ENCODE measurements around the gene LRP1B. TPM values are rescaled to one million over a fixed set of nuclear protein-coding genes. Genes with fewer than 3 reads are reported as not detected.
A peak's percentile ranks its signal among the peaks of the same experiment; 100 is the strongest.

Gene LRP1B
- total RNA-seq, 1 experiment from 2014 or later: 0.21 TPM

GRCh38 chr2:140472676-140473075 lies 1658.1 kb downstream of the LRP1B start:
- Mint-ChIP-seq H3K9me3 (ENCODE audit: low read depth, unreplicated experiment) (no peaks in the 10 kb centered on the region), H3K36me3 (ENCODE audit: insufficient read depth, unreplicated experiment) (no peaks in the 10 kb centered on the region), H3K27ac (ENCODE audit: unreplicated experiment) (peak overlapping the region; percentile 35), H3K4me1 (ENCODE audit: low read depth, unreplicated experiment) (peaks cover 9% of the 10 kb centered on the region), H3K4me3 (ENCODE audit: low read depth, unreplicated experiment) (no peak overlapping the region), H3K27me3 (ENCODE audit: unreplicated experiment) (no peaks in the 10 kb centered on the region)
- BruUV-seq (replicated peaks): no TSS peak
- intact Hi-C loops (cut with micrococcal nuclease; ENCODE audit: unreplicated experiment): no loop called here
- CTCF ChIA-PET: no interaction called here
- TF ChIP-seq, protein P1, sequence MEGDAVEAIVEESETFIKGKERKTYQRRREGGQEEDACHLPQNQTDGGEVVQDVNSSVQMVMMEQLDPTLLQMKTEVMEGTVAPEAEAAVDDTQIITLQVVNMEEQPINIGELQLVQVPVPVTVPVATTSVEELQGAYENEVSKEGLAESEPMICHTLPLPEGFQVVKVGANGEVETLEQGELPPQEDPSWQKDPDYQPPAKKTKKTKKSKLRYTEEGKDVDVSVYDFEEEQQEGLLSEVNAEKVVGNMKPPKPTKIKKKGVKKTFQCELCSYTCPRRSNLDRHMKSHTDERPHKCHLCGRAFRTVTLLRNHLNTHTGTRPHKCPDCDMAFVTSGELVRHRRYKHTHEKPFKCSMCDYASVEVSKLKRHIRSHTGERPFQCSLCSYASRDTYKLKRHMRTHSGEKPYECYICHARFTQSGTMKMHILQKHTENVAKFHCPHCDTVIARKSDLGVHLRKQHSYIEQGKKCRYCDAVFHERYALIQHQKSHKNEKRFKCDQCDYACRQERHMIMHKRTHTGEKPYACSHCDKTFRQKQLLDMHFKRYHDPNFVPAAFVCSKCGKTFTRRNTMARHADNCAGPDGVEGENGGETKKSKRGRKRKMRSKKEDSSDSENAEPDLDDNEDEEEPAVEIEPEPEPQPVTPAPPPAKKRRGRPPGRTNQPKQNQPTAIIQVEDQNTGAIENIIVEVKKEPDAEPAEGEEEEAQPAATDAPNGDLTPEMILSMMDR (IDR thresholded peaks at IDR 0.05; ENCODE audit: unreplicated experiment): no peak
- no peak for DNase-seq

DNA sequence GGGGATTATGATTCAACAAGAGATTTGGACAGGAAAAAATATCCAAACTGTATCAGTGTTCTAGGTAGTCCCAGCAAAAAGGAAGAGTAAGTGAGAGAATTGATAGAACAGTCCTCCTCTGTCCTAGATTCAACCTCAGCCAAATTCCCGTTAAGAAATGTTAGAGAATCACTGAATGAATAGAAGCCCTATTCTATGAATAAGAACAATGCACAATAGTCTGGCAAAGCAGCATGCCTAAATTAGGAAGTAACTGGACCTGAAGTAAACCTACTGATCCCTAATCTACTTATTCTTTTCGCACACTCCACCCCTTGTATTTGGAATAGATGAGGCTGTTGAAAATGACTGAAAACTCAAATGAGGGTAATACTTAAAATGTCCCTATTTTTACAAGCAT lies 1665.5 kb downstream of the LRP1B start:
- Mint-ChIP-seq H3K4me3 (ENCODE audit: low read depth, unreplicated experiment) (no peak overlapping the region), H3K27me3 (ENCODE audit: unreplicated experiment) (no peaks in the 10 kb centered on the region), H3K9me3 (ENCODE audit: low read depth, unreplicated experiment) (no peaks in the 10 kb centered on the region), H3K4me1 (ENCODE audit: low read depth, unreplicated experiment) (no peaks in the 10 kb centered on the region), H3K36me3 (ENCODE audit: insufficient read depth, unreplicated experiment) (no peaks in the 10 kb centered on the region), H3K27ac (ENCODE audit: unreplicated experiment) (no peak overlapping the region)
- CTCF ChIA-PET: no interaction called here
- TF ChIP-seq, protein P1 (IDR thresholded peaks at IDR 0.05; ENCODE audit: unreplicated experiment): no peak
- intact Hi-C loops (cut with micrococcal nuclease; ENCODE audit: unreplicated experiment): no loop called here
- no TSS peak for BruUV-seq (replicated peaks)
- DNase-seq: no peak

DNA sequence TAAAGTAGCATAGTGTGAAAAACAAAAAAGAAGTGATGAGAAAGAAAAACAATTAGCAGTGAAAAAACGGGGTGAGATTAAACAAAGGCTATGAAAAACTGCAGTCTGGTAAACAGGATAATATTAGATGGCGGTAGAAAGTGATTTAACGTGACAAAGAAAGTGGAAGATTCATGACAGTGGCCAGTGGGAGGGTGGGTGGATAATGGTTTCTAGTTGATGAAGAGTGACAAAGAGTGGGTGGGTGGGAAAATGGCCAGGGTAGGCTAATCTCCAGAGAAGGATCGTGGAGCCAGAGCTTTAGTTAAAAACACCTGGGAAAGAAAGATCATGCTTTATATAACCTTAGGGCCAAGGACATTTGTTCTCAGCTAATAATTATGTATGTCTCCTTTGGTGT lies 1667.8 kb downstream of the LRP1B start:
- TF ChIP-seq, protein P1 (IDR thresholded peaks at IDR 0.05; ENCODE audit: unreplicated experiment): no peak
- Mint-ChIP-seq H3K27me3 (ENCODE audit: unreplicated experiment) (no peaks in the 10 kb centered on the region), H3K36me3 (ENCODE audit: insufficient read depth, unreplicated experiment) (no peaks in the 10 kb centered on the region), H3K4me1 (ENCODE audit: low read depth, unreplicated experiment) (no peaks in the 10 kb centered on the region), H3K4me3 (ENCODE audit: low read depth, unreplicated experiment) (no peak overlapping the region), H3K27ac (ENCODE audit: unreplicated experiment) (no peak overlapping the region), H3K9me3 (ENCODE audit: low read depth, unreplicated experiment) (no peaks in the 10 kb centered on the region)
- DNase-seq: no peak
- intact Hi-C loops (cut with micrococcal nuclease; ENCODE audit: unreplicated experiment): no loop called here
- CTCF ChIA-PET: no interaction called here
- no TSS peak for BruUV-seq (replicated peaks)

DNA sequence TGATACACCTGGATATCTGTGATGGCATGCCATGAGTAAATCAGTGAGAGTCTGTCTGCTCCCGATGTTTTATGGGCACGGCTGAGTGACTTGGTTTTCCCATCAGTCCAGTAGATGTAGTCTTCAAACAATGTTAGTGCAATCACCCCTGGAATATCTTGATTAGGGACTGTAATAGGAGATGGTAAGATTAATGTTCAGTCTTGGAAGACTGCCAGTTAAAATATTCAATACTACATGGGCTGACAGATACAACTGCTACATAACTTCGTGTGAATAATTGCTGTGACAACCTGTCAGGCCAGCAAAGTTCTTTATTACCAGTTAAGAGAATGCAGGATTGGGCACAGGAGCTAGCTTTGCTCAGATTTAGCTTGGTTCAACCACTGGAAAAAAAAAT lies 1673.3 kb downstream of the LRP1B start:
- intact Hi-C loops (cut with micrococcal nuclease; ENCODE audit: unreplicated experiment): no loop called here
- Mint-ChIP-seq H3K27ac (ENCODE audit: unreplicated experiment) (no peak overlapping the region), H3K4me3 (ENCODE audit: low read depth, unreplicated experiment) (no peak overlapping the region), H3K9me3 (ENCODE audit: low read depth, unreplicated experiment) (no peaks in the 10 kb centered on the region), H3K36me3 (ENCODE audit: insufficient read depth, unreplicated experiment) (no peaks in the 10 kb centered on the region), H3K27me3 (ENCODE audit: unreplicated experiment) (no peaks in the 10 kb centered on the region), H3K4me1 (ENCODE audit: low read depth, unreplicated experiment) (no peaks in the 10 kb centered on the region)
- CTCF ChIA-PET: no interaction called here
- BruUV-seq (replicated peaks): no TSS peak
- TF ChIP-seq, protein P1 (IDR thresholded peaks at IDR 0.05; ENCODE audit: unreplicated experiment): no peak
- DNase-seq: no peak

- no peak for DNase-seq
- no TSS peak for BruUV-seq (replicated peaks)
- no peaks in the 10 kb centered on the region for H3K4me1 Mint-ChIP-seq (ENCODE audit: low read depth, unreplicated experiment)
- TF ChIP-seq, protein P1 (IDR thresholded peaks at IDR 0.05; ENCODE audit: unreplicated experiment): no peak
- H3K4me3 Mint-ChIP-seq (ENCODE audit: low read depth, unreplicated experiment): no peak overlapping the region
- no peaks in the 10 kb centered on the region for H3K27me3 Mint-ChIP-seq (ENCODE audit: unreplicated experiment)
- intact Hi-C loops (cut with micrococcal nuclease; ENCODE audit: unreplicated experiment): no loop called here
- H3K36me3 Mint-ChIP-seq (ENCODE audit: insufficient read depth, unreplicated experiment): no peaks in the 10 kb centered on the region
- H3K9me3 Mint-ChIP-seq (ENCODE audit: low read depth, unreplicated experiment): no peaks in the 10 kb centered on the region
- no peak overlapping the region for H3K27ac Mint-ChIP-seq (ENCODE audit: unreplicated experiment)
- CTCF ChIA-PET: no interaction called here
Measured at GRCh38 chr2:140455315-140455714, 1675.5 kb downstream of the LRP1B start.
